GM19023 (cell line): ENCODE results near the gene TIMP1.

Source experiments
- ATAC-seq: cut with Tn5 transposase; IDR thresholded peaks from one replicate; pipeline ENCODE4 v1.9.1; 2021; ENCODE audit warnings: mild to moderate bottlenecking, moderate library complexity; ENCODE audit not compliant: unreplicated experiment

Gene TIMP1

GRCh38 chrX:47581731-47582647 lies at the start of gene TIMP1:
Gene TIMP1, plus strand, starts transcription at chrX:47582436. Its CDS starts 980 bp downstream, at chrX:47583416.
- peak; percentile 75 for ATAC-seq

- no peak for ATAC-seq
Measured at GRCh38 chrX:47539860-47540259, 42.4 kb upstream of the TIMP1 start.

- ATAC-seq = no peak
Measured at GRCh38 chrX:47540754-47541538, 41.3 kb upstream of the TIMP1 start.

- no peak for ATAC-seq
Measured at GRCh38 chrX:47543496-47543895, 38.7 kb upstream of the TIMP1 start.

- ATAC-seq = peak; percentile 83
Measured at GRCh38 chrX:47556045-47556623, 26.1 kb upstream of the TIMP1 start.

GRCh38 chrX:47558436-47558835 lies 23.8 kb upstream of the TIMP1 start:
- ATAC-seq = no peak

GRCh38 chrX:47560179-47560933 lies 21.9 kb upstream of the TIMP1 start:
- no peak for ATAC-seq

GRCh38 chrX:47560934-47561658 lies 21.1 kb upstream of the TIMP1 start, which contains the start of gene ARAF:
Gene ARAF, plus strand, starts transcription at chrX:47561205. Its CDS starts 1,763 bp downstream, at chrX:47562968.
- peak; percentile 92 for ATAC-seq

- ATAC-seq = no peak
Measured at GRCh38 chrX:47561659-47562151, 20.5 kb upstream of the TIMP1 start.

GRCh38 chrX:47562615-47563243 lies 19.5 kb upstream of the TIMP1 start:
- ATAC-seq = no peak

GRCh38 chrX:47563801-47564315 lies 18.4 kb upstream of the TIMP1 start:
- no peak for ATAC-seq

GRCh38 chrX:47564438-47565085 lies 17.7 kb upstream of the TIMP1 start:
- no peak for ATAC-seq

- ATAC-seq = no peak
Measured at GRCh38 chrX:47566841-47567240, 15.4 kb upstream of the TIMP1 start.

- ATAC-seq = no peak
Measured at GRCh38 chrX:47568656-47569295, 13.5 kb upstream of the TIMP1 start.

GRCh38 chrX:47570794-47571193 lies 11.4 kb upstream of the TIMP1 start:
- no peak for ATAC-seq

GRCh38 chrX:47571215-47571614 lies 11.0 kb upstream of the TIMP1 start:
- ATAC-seq = no peak

GRCh38 chrX:47571896-47572295 lies 10.3 kb upstream of the TIMP1 start:
- ATAC-seq = no peak

GRCh38 chrX:47572773-47573340 lies 9.4 kb upstream of the TIMP1 start:
- no peak for ATAC-seq
